Retinal pigment epithelial cell (primary cell): ENCODE measurements around the gene RGN.
"Not testable (repeated sequence)": the region's sequence is repeated elsewhere in the genome, so short reads cannot be mapped to it uniquely, and the experiment has no call there.

Source experiments
- DNase-seq: peaks from one replicate; pipeline ENCODE4 v3.0.0-alpha.2; 2010; ENCODE audit warnings: low read depth
- H3K4me3 ChIP-seq: 2 replicates; pipeline ENCODE4 v1.5.1; 2011; ENCODE audit warnings: mild to moderate bottlenecking, low read length, control low read depth, moderate library complexity
- CTCF ChIP-seq: conservative IDR thresholded peaks from 2 replicates; pipeline ENCODE4 v1.5.1; 2011; ENCODE audit warnings: low read depth, low read length, control low read depth, inconsistent platforms

RGN gene

DNA sequence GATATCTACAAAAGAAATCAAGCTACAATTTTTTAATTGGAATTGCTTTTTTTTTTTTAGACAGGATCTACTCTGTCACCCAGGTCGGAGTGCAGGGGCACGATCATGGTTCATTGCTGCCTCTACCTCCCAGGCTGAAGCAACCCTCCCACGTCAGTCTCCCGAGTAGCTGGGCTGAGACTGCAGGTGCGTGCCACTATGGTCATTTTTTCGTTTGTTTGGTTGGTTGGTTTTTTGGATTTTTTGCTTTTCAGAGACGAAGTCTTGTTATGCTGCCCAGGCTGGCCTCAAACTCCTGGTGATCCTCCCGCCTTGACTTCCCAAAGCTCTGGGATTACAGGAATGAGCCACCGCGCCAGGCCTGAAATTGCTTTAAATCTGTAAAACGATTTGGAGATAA lies 15.6 kb downstream of the RGN start:
- no peak for TF ChIP-seq CTCF
- no peak overlapping the region for H3K4me3 ChIP-seq
- no peak for DNase-seq

GRCh38 chrX:47097018-47097417 lies 18.8 kb downstream of the RGN start:
- TF ChIP-seq CTCF, result no peak
- no peak for DNase-seq
- no peak overlapping the region for H3K4me3 ChIP-seq

DNA sequence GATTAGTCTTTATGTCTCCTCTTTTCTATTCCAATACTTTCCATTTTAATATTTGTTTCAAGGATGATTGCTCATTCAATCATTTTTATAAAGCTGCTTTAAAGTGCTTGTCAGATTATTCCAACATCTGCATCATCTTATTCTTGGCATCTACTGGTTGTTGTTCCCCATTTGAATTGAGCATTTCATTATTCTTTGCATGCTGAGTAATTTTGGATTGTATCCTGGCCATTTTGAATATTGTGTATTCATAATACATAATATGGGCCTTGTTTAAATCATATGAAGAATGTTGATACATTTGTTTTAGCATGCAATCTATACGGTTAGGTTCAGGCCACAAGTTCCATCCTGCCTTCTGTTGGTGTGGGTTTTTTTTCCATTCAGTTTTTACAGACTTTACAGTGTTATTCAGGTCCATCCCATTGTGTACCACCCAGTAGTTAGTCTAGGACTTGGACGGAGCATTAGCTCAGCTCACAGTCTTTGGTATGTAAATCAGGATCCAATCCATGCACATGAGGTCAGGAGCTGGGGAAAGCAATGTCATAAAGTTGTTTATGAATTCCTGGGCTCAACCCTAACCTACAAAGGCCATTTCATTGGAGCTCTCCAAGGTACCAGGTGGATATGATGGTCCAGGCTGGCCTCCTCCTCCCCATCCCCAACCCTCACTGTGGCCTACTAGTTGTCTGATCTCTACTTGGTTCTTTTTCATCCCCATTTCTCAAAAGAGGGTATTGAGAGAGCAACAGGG lies 20.3 kb downstream of the RGN start:
- no peak overlapping the region for H3K4me3 ChIP-seq
- no peak for TF ChIP-seq CTCF
- no peak for DNase-seq

DNA sequence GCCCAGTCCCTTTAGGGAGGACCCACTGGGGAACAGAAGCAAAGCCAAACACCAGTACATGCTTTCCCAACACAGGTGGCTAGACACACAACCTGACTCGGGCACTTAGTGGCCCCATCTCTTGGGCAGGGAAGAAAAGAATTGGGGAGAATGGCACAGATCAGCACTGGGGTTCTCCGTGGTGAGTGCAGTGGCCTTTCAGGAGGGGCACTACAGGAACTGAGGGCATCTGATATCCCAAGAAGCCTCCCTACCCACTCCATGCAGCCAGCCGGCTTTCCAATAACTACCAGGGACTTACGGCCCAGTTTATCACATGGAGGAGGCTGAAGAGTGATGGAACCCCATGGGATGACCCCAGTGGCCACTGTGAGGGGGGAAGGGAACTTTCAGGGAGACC lies 23.0 kb downstream of the RGN start:
- TF ChIP-seq CTCF, result no peak
- H3K4me3 ChIP-seq, result no peak overlapping the region
- DNase-seq, result no peak

DNA sequence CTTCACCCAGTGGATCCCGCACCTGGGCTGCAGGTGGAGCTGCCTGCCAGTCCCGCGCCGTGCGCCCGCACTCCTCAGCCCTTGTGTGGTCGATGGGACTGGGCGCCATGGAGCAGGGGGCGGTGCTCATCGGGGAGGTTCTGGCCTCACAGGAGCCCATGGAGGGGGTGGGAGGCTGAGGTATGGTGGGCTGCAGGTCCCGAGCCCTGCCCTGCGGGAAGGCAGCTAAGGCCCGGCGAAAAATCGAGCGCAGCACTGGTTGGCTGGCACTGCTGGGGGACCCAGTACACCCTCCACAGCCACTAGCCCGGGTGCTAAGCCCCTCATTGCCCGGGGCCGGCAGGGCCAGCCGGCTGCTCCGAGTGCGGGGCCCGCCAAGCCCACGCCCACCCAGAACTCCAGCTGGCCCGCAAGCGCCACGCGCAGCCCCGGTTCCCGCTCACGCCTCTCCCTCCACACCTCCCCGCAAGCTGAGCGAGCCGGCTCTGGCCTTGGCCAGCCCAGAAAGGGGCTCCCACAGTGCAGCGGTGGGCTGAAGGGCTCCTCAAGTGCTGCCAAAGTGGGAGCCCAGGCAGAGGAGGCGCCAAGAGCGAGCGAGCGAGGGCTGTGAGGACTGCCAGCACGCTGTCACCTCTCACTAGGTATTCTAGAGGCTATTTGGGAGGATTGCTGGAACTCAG lies 32.8 kb downstream of the RGN start:
- not testable (repeated sequence) for H3K4me3 ChIP-seq, DNase-seq

GRCh38 chrX:47112316-47112954 lies 34.2 kb downstream of the RGN start:
- TF ChIP-seq CTCF, result no peak
- H3K4me3 ChIP-seq, result no peak overlapping the region
- DNase-seq, result no peak

DNA sequence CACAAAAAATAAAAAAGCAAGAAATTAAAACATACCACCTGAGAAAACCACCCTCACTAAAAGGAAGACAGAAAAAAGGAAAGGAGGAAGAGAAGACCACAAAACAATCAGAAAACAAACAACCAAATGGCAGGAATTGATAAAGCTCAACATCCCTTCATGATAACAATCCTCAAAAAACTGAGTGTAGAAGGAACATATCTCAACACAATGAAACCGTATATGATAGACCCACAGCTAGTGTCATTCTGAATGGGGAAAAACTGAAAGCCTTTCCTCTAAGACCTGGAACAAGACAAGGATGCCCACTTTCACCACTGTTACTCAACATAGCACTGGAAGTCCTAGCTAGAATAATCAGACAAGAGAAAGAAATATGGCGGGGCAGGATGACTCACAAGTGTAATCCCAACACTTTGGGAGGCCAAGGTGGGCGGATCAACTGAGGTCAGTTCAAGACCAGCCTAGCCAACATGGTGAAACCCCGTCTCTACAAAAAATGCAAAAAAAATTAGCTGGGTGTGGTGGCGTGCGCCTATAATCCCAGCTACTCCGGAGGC lies 38.4 kb downstream of the RGN start:
- DNase-seq, result not testable (repeated sequence)

GRCh38 chrX:47124466-47124865 lies 46.2 kb downstream of the RGN start:
- not testable (repeated sequence) for DNase-seq, H3K4me3 ChIP-seq

More for the DNA sequence above, 38.4 kb downstream of the RGN start:
- not testable (repeated sequence) for H3K4me3 ChIP-seq
